Keratinocyte (primary cell): ENCODE results near the gene B4GALT4.

ENCODE experiments used
- CTCF ChIP-seq, 3 experiments: IDR thresholded peaks in 1 of 3; conservative IDR thresholded peaks in 1 of 3; optimal IDR thresholded peaks in 1 of 3; 2 replicates in 2 of 3; 3 replicates in 1 of 3; pipeline versions ENCODE3 to v1.5.1; 2011; ENCODE audit warnings: low read length in 3 of 3, mild to moderate bottlenecking in 3 of 3, moderate library complexity in 2 of 3, control low read depth in 1 of 3, inconsistent platforms in 1 of 3; ENCODE audit not compliant: insufficient read depth in 2 of 3; ENCODE audit errors: extremely low read depth in 1 of 3
- EZH2 ChIP-seq: IDR thresholded peaks from one replicate; pipeline ENCODE4 v1.6.1; 2012; ENCODE audit warnings: inconsistent platforms, mild to moderate bottlenecking, low read length, moderate library complexity

GRCh38 chr3:119234610-119235009 lies 6.1 kb downstream of the B4GALT4 start:
- no peak for TF ChIP-seq CTCF (optimal IDR thresholded peaks at IDR 0.05 in 1 of 3, IDR thresholded peaks at IDR 0.05 in 1 of 3, conservative IDR thresholded peaks at IDR 0.05 in 1 of 3; ENCODE audit: extremely low read depth in 1 of 3, insufficient read depth in 2 of 3, low read length in 3 of 3)
- TF ChIP-seq EZH2 = no peak
